HCT116 (cell line): ENCODE results near the gene PHF10. TPM values are rescaled to one million over a fixed set of nuclear protein-coding genes. Genes with fewer than 3 reads are reported as not detected.

Experiments used
- ATAC-seq: fragments of 200-7000 bp; cut with Tn5 transposase; 2 replicates; pipeline ENCODE4 v1.9.1; 2020; ENCODE audit warnings: mild to moderate bottlenecking, moderate library complexity
- BruUV-seq: library from RNA; stranded (reverse); fragments of 400-500 nt; replicated peaks from 2 replicates; lab custom pipeline; 2021; lab: Mats Ljungman, UMichigan
- CTCF ChIA-PET: fragments of 300-600 bp; sonication (Branson Sonifier 250); formaldehyde crosslinking; loops from one replicate; lab custom pipeline; 2021; ENCODE audit warnings: antibody characterized with exemption; lab: Charles Lee
- POLR2A ChIA-PET: fragments of 300-600, 350-600 bp; sonication (Branson Sonifier 250); formaldehyde crosslinking; loops from one replicate; lab custom pipeline; 2021; ENCODE audit warnings: antibody characterized with exemption; lab: Charles Lee
- RAD21 ChIA-PET, 2 experiments: fragments of 300-600 bp; sonication (Branson Sonifier 250); formaldehyde crosslinking; loops; one replicate each; lab custom pipeline; 2023; ENCODE audit warnings: low total read pairs in 2 of 2; ENCODE audit not compliant: uncharacterized antibody in 2 of 2, unreplicated experiment in 2 of 2, low non-redundant PET in 1 of 2; lab: Charles Lee
- DNase-seq: peaks from one replicate; pipeline ENCODE4 v3.0.0-alpha.2; 2010; ENCODE audit warnings: low read depth, low spot score
- H2AFZ ChIP-seq: fragments of 200-600 bp; shearing (Covaris generic), sonication (generic); 2 replicates; pipeline ENCODE4 v1.6.1; 2017; ENCODE audit warnings: low read depth, mixed run types, mixed read lengths, antibody characterized with exemption, low read length; ENCODE audit not compliant: poor library complexity, severe bottlenecking
- H3K27ac ChIP-seq: 2 replicates; pipeline ENCODE4 v1.5.1; 2012; ENCODE audit warnings: low read depth, low read length
- H3K27me3 ChIP-seq: fragments of 200-600 bp; sonication (generic); 2 replicates; pipeline ENCODE4 v1.6.1; 2016; ENCODE audit warnings: mixed run types, low read length, mixed read lengths; ENCODE audit not compliant: insufficient read depth
- H3K36me3 ChIP-seq, 2 experiments: fragments of 200-500 bp in 1 of 2; fragments of 200-600 bp in 1 of 2; sonication (Bioruptor generic) in 1 of 2; sonication (generic) in 1 of 2; 2 replicates each; pipeline versions ENCODE4 v1.5.1 to v1.6.1; 2014 to 2016; ENCODE audit warnings: low read length in 2 of 2, inconsistent platforms in 1 of 2, mixed read lengths in 1 of 2, mixed run types in 1 of 2; ENCODE audit not compliant: insufficient read depth in 2 of 2, control insufficient read depth in 1 of 2
- H3K4me1 ChIP-seq, 2 experiments: fragments of 200-600 bp in 1 of 2; sonication (generic) in 1 of 2; 2 replicates each; pipeline versions ENCODE4 v1.5.1 to v1.6.1; 2012 to 2017; ENCODE audit warnings: low read length in 2 of 2, inconsistent platforms in 1 of 2, mild to moderate bottlenecking in 1 of 2, mixed read lengths in 1 of 2, mixed run types in 1 of 2, moderate library complexity in 1 of 2; ENCODE audit not compliant: insufficient read depth in 2 of 2, control insufficient read depth in 1 of 2
- H3K4me2 ChIP-seq: fragments of 200-600 bp; sonication (generic); 2 replicates; pipeline ENCODE4 v1.6.1; 2017; ENCODE audit warnings: mixed run types, low read length, mixed read lengths
- H3K4me3 ChIP-seq, 2 experiments: fragments of 200-600 bp in 1 of 2; sonication (generic) in 1 of 2; replicated peaks in 1 of 2; 2 replicates each; pipeline ENCODE4 v1.5.1; 2011 to 2016; ENCODE audit warnings: low read length in 2 of 2, control low read depth in 1 of 2, low read depth in 1 of 2, mild to moderate bottlenecking in 1 of 2, mixed read lengths in 1 of 2, mixed run types in 1 of 2
- H3K79me2 ChIP-seq: fragments of 200-600 bp; sonication (generic); 2 replicates; pipeline ENCODE4 v1.6.1; 2017; ENCODE audit warnings: mild to moderate bottlenecking, mixed run types, low read length, moderate library complexity, mixed read lengths; ENCODE audit not compliant: insufficient read depth
- H3K9ac ChIP-seq: fragments of 200-600 bp; sonication (generic); 2 replicates; pipeline ENCODE4 v1.6.1; 2016; ENCODE audit warnings: low read length, mixed read lengths
- H3K9me2 ChIP-seq: fragments of 200-600 bp; sonication (generic), shearing (Covaris generic); 2 replicates; pipeline ENCODE4 v1.6.1; 2017; ENCODE audit warnings: mixed run types, mild to moderate bottlenecking, moderate library complexity; ENCODE audit not compliant: insufficient read depth
- H3K9me3 ChIP-seq, 2 experiments: fragments of 200-500 bp in 1 of 2; fragments of 200-600 bp in 1 of 2; sonication (Bioruptor generic) in 1 of 2; sonication (generic) in 1 of 2; 2 replicates each; pipeline ENCODE4 v1.6.1; 2014 to 2017; ENCODE audit warnings: low read length in 2 of 2, mixed read lengths in 2 of 2, inconsistent platforms in 1 of 2, low read depth in 1 of 2, mild to moderate bottlenecking in 1 of 2, mixed run types in 1 of 2, moderate library complexity in 1 of 2; ENCODE audit not compliant: control insufficient read depth in 1 of 2, insufficient read depth in 1 of 2
- H4K20me1 ChIP-seq: fragments of 200-600 bp; sonication (generic), shearing (Covaris generic); 2 replicates; pipeline ENCODE4 v1.6.1; 2017; ENCODE audit warnings: mixed run types, mild to moderate bottlenecking, moderate library complexity; ENCODE audit not compliant: insufficient read depth
- CBX3 ChIP-seq: IDR thresholded peaks from 2 replicates; pipeline ENCODE4 v1.6.1; 2012; ENCODE audit warnings: low read depth
- CEBPB ChIP-seq: IDR thresholded peaks from 2 replicates; pipeline ENCODE4 v1.6.1; 2012; ENCODE audit warnings: low read depth
- CTCF ChIP-seq, 3 experiments: fragments of 200-600 bp in 1 of 3; sonication (generic) in 1 of 3; IDR thresholded peaks in 2 of 3; conservative IDR thresholded peaks in 1 of 3; 2 replicates each; pipeline ENCODE4 v1.5.1; 2012 to 2017; ENCODE audit warnings: low read depth in 2 of 3, low read length in 2 of 3, antibody characterized with exemption in 1 of 3, borderline replicate concordance in 1 of 3, control low read depth in 1 of 3, mild to moderate bottlenecking in 1 of 3, mixed read lengths in 1 of 3, mixed run types in 1 of 3, moderate library complexity in 1 of 3; ENCODE audit not compliant: insufficient read depth in 1 of 3
- EGR1 ChIP-seq: IDR thresholded peaks from 2 replicates; pipeline ENCODE4 v1.6.1; 2012; ENCODE audit warnings: low read depth
- EZH2 ChIP-seq: fragments of 200-600 bp; sonication (generic); IDR thresholded peaks from 2 replicates; pipeline ENCODE4 v1.6.1; 2017; ENCODE audit warnings: antibody characterized with exemption, mixed run types
- EZH2phosphoT487 ChIP-seq: fragments of 200-600 bp; IDR thresholded peaks from 2 replicates; pipeline ENCODE4 v1.6.1; 2018; ENCODE audit warnings: antibody characterized with exemption, borderline replicate concordance
- FOSL1 ChIP-seq: IDR thresholded peaks from 2 replicates; pipeline ENCODE4 v1.6.1; 2012; ENCODE audit warnings: low read depth
- JUND ChIP-seq: IDR thresholded peaks from 2 replicates; pipeline ENCODE4 v1.6.1; 2012
- MAX ChIP-seq: IDR thresholded peaks from 2 replicates; pipeline ENCODE4 v1.6.1; 2012
- POLR2A ChIP-seq: IDR thresholded peaks from 2 replicates; pipeline ENCODE4 v1.7.0; 2011; ENCODE audit warnings: borderline replicate concordance; ENCODE audit not compliant: insufficient read depth, insufficient read length; ENCODE audit errors: extremely low read depth
- RAD21 ChIP-seq: IDR thresholded peaks from 2 replicates; pipeline ENCODE4 v1.6.1; 2012; ENCODE audit warnings: low read depth, mild to moderate bottlenecking
- SIN3A ChIP-seq: IDR thresholded peaks from 2 replicates; pipeline ENCODE4 v1.6.1; 2012; ENCODE audit warnings: low read depth
- SP1 ChIP-seq: IDR thresholded peaks from 2 replicates; pipeline ENCODE4 v1.6.1; 2012; ENCODE audit warnings: low read depth
- SRF ChIP-seq: IDR thresholded peaks from 2 replicates; pipeline ENCODE4 v1.6.1; 2012; ENCODE audit warnings: low read depth
- TCF7L2 ChIP-seq: IDR thresholded peaks from 2 replicates; pipeline ENCODE4 v1.7.0; 2011; ENCODE audit warnings: borderline replicate concordance, inconsistent platforms; ENCODE audit not compliant: insufficient read depth, insufficient read length; ENCODE audit errors: extremely low read depth
- ZBTB33 ChIP-seq: IDR thresholded peaks from 2 replicates; pipeline ENCODE4 v1.6.1; 2011; ENCODE audit warnings: mild to moderate bottlenecking, low read length, moderate library complexity; ENCODE audit not compliant: insufficient replicate concordance; ENCODE audit errors: extremely low read depth
- ZFX ChIP-seq: fragments of 450-650 bp; IDR thresholded peaks from 2 replicates; pipeline ENCODE4 v1.6.1; 2017
- ZNF274 ChIP-seq: fragments of 200-500 bp; sonication (Bioruptor generic); IDR thresholded peaks from 2 replicates; pipeline ENCODE4 v1.6.1; 2014; ENCODE audit warnings: mild to moderate bottlenecking, low read depth, low read length, inconsistent platforms
- intact Hi-C: fragments of 100-400 bp; cut with micrococcal nuclease; formaldehyde crosslinking; loops from 2 replicates; pipeline ENCODE4 v1.10.0; 2022
- total RNA-seq: library from RNA; stranded (reverse); gene quantifications from one replicate; pipeline ENCODE4 v1.2.1, GENCODE V29; 2021; ENCODE audit not compliant: unreplicated experiment

Gene PHF10
- total RNA-seq, 1 experiment from 2014 or later: 45.5 TPM

- intact Hi-C loops: loop anchor here (10.0 kb wide), 1 partner anchor 816 kb away; no protein-coding TSS in a partner anchor
- H3K27me3 ChIP-seq: no peaks in the 10 kb centered on the region
- no peak overlapping the region for H3K27ac ChIP-seq
- peaks cover 0 to under 1% of the 10 kb centered on the region in 2 experiments; a peak in 1 of 4 replicates for H3K4me1 ChIP-seq
- ChIA-PET POLR2A (no interaction called here), RAD21 (no interaction called here), CTCF (no interaction called here)
- no peak overlapping the region for H3K4me2 ChIP-seq
- H3K36me3 ChIP-seq: peaks cover 8 to 14% of the 10 kb centered on the region in 2 experiments; a peak in 2 of 4 replicates
- DNase-seq (no peak), ATAC-seq (no peak)
- peaks cover 20% of the 10 kb centered on the region for H3K79me2 ChIP-seq
- no peaks in the 10 kb centered on the region for H3K9me2 ChIP-seq
- no peak overlapping the region for H2AFZ ChIP-seq
- no TSS peak for BruUV-seq
- no peak overlapping the region for H3K4me3 ChIP-seq
- H3K9me3 ChIP-seq: no peaks in the 10 kb centered on the region
- TF ChIP-seq POLR2A (no peak), SIN3A (no peak), MAX (no peak), SRF (no peak), EGR1 (no peak), RAD21 (no peak), EZH2phosphoT487 (no peak), ZBTB33 (no peak), FOSL1 (no peak), JUND (no peak), TCF7L2 (no peak), CEBPB (no peak), ZNF274 (no peak), CTCF (IDR thresholded peaks at IDR 0.05 in 2 of 3, conservative IDR thresholded peaks at IDR 0.05 in 1 of 3; ENCODE audit: borderline replicate concordance in 1 of 3, insufficient read depth in 1 of 3, low read depth in 2 of 3, low read length in 2 of 3) (no peak), SP1 (no peak), EZH2 (no peak), ZFX (no peak), CBX3 (no peak)
- no peaks in the 10 kb centered on the region for H4K20me1 ChIP-seq
- H3K9ac ChIP-seq: no peak overlapping the region
Observed at GRCh38 chr6:169709293-169709692, 15.0 kb downstream of the PHF10 start.
